ENCODE data around the gene SPEG.

The SPEG gene

GRCh38 chr2:219447242-219448098 lies 12.8 kb downstream of the SPEG start:
- no peak for DNase-seq (ENCODE audit: low read depth)
- H3K4me3 ChIP-seq (ENCODE audit: control insufficient read depth, low read depth, low read length): no peak overlapping the region
- TF ChIP-seq CTCF (conservative IDR thresholded peaks at IDR 0.05; ENCODE audit: control insufficient read depth, insufficient read depth, low read depth, low read length): no peak

GRCh38 chr2:219448099-219448775 lies 13.6 kb downstream of the SPEG start:
- TF ChIP-seq CTCF (conservative IDR thresholded peaks at IDR 0.05; ENCODE audit: control insufficient read depth, insufficient read depth, low read depth, low read length): no peak
- no peak for DNase-seq (ENCODE audit: low read depth)
- no peak overlapping the region for H3K4me3 ChIP-seq (ENCODE audit: control insufficient read depth, low read depth, low read length)

GRCh38 chr2:219448776-219449341 lies 14.2 kb downstream of the SPEG start:
- no peak for DNase-seq (ENCODE audit: low read depth)
- TF ChIP-seq CTCF (conservative IDR thresholded peaks at IDR 0.05; ENCODE audit: control insufficient read depth, insufficient read depth, low read depth, low read length): no peak
- no peak overlapping the region for H3K4me3 ChIP-seq (ENCODE audit: control insufficient read depth, low read depth, low read length)

- no peak for DNase-seq (ENCODE audit: low read depth)
- H3K4me3 ChIP-seq (ENCODE audit: control insufficient read depth, low read depth, low read length): no peak overlapping the region
- no peak for TF ChIP-seq CTCF (conservative IDR thresholded peaks at IDR 0.05; ENCODE audit: control insufficient read depth, insufficient read depth, low read depth, low read length)
These were observed 15.0 kb downstream of the SPEG start for GRCh38 chr2:219449609-219450008.

GRCh38 chr2:219451661-219452360 lies 17.2 kb downstream of the SPEG start:
- no peak for TF ChIP-seq CTCF (conservative IDR thresholded peaks at IDR 0.05; ENCODE audit: control insufficient read depth, insufficient read depth, low read depth, low read length)
- DNase-seq (ENCODE audit: low read depth): no peak

More at GRCh38 chr2:219451661-219452360, 17.2 kb downstream of the SPEG start:
- H3K4me3 ChIP-seq (ENCODE audit: control insufficient read depth, low read depth, low read length): no peak overlapping the region

Measured in fibroblast of mammary gland (primary cell).